Measurements from ENCODE around the gene TLR8.
"Not testable (repeated sequence)": the region's sequence is repeated elsewhere in the genome, so short reads cannot be mapped to it uniquely, and the experiment has no call there.

The TLR8 gene

DNA sequence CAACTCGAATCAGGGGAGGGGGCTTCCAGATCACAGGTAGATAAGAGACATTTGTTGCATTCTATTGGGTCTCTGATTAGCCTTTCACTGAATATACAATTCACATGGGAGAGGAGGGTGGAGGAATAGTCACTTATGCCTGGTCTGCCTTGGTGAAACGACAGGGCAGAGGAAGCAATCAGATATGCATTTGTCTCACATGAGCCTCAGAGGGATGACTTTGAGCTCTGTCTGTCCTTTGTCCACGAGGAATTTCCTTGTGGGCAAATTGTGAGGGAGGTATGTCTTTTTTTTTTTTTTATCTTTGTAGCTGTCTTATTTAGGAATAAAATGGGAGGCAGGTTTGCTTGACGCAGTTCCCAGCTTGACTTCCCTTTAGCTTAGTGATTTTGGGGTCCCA lies 40.0 kb downstream of the TLR8 start:
- no peak for DNase-seq (ENCODE audit: low read depth, low spot score)

DNA sequence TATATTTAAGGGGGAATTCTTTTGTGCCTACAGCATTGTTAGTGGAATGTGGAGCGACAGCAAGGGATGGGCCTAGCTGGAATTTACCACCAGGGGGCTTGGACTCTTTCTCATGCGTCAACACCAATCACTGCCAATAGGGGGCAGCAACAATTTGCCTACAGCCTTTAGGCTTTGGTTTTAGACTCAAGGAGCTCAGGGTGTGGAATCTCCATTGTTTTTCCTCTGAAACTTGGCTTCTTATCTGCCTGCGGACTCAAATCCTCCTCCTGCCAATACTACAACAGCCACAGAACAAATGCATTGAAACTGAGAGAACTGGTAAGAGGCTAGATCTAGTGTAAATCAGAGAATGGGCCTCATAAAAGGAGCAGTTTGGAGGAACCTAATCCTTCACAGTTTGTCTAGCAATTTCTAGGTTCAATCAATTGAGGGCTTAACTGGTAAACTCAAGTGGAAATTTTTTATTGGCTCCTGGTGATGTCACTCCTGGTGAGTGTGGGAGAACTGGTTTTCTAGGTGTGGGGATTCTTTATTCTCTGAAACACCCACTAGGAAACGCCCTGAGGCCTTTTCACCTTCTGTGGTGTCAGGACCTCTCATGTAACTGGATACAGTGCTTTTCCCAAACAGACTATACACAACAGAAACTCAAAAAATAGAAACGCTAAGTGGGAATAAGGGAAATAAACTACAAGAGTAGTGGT lies 40.6 kb downstream of the TLR8 start:
- DNase-seq (ENCODE audit: low read depth, low spot score), result no peak

DNA sequence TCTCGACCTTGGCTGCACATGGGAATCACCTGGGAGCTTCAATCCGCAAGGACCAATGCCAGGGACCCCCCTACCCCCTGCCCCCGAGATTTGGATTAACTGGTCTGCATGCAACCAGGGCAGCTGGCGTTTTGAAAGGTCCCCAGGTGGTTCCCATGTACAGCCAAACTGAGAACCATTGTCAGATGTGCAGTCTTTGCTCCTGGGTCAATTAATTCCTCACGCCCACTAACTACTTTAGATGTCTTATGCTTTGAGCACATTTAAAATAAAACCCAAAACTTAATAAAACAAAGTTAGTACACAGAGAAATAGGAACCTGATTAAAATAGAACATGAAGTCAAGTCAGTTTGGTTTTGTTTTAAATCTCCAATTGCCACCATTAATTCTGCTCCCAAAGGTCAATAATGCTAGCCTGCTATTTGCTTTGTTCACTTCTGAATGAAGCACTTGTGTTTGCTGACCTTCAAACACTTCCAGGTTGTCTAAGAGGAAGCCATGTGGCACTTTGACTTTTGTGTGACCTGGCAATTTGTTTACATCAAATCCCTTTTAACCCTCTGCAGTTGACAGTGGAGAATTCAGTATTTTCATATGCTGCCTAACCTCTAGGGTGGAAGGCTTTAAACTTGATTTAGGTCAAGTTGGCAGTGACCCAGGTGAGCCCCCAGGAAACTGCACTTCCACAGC lies 41.3 kb downstream of the TLR8 start:
- DNase-seq (ENCODE audit: low read depth, low spot score), result no peak

DNA sequence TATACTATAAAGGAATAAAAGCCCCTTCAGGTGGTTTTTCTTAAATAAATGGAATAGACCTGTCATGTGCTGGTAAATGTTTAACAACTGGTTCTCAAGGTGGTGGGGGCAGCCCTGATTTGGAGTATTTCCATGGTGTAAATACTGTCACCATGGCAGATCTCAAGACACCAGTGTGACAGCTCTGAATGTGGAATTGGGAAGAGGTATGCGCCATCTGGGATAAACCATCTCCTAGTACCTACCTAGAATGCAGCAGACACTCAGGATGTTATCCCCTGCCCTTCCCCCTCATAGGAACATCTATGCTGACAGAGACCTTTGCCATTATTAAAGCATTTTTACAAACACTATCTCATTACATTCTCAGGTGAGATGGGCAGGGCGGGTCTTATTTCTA lies 42.1 kb downstream of the TLR8 start:
- no peak for DNase-seq (ENCODE audit: low read depth, low spot score)

DNA sequence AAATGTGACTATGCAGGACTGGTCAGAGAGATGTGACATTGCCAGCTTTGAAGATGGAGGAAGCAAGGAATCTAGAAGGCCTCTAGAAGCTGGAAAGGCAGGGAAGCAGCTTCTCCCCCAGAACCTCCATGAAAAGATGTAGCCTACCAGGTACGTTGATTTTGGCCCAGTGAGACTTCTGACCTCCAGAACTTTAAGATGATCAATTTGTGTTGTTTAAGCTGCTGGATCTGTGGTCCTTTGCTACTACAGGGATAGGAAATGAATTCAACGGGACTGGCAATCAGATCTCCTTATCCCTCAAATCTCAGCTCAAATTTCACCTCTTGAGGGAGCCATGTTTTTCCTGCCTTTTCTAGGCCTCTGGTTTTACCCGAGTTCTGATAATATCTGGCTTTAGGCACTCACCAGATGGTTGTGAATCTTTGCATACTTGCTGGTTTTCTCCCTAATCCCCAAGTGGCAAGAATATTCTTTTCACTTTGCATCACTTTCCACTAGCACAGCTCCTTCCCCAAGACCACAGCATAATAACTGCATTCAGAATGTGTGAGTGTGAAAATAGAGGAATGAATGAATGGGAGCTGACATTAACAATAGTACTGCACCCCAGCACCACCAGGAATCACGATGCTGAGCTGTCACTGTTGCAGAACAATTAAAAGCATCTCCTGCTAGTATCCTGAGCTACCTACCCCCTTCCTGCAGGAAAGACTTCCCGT lies 42.9 kb downstream of the TLR8 start:
- no peak for DNase-seq (ENCODE audit: low read depth, low spot score)

DNA sequence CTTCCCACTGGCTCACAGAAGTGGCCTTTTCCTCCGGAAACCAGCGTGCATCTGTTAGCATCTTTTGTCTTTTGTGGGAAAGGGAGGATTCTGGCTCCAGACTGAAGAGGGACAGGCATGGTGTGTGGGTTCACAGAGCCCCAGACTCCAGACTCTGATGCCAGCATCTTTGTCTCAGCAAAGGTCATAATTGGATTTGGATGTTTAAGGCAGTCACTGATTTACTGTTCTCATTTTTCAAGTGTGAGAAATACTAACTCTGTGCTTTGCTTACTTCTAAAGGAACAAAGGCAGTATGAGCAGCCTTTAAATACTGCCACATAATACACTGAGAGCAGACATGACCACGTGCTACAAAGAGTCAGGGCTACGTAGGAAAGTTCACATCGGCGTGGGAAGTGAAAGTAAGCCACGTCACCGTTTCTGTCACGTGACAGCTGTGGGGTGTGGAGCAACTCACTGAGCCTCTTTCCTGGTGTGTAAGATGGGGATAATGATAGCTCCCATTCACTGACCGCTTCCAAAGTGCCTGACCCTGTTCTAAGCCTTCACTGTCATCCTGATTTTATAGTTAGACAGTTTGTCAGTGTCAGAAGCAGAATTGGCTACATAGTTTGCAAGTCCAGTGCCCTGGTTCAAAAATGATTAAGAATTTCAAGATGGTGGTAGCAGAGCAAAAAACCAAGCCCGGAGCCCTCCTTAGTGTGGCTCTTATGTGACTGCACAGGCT lies 43.7 kb downstream of the TLR8 start:
- DNase-seq (ENCODE audit: low read depth, low spot score), result peak; percentile 63

DNA sequence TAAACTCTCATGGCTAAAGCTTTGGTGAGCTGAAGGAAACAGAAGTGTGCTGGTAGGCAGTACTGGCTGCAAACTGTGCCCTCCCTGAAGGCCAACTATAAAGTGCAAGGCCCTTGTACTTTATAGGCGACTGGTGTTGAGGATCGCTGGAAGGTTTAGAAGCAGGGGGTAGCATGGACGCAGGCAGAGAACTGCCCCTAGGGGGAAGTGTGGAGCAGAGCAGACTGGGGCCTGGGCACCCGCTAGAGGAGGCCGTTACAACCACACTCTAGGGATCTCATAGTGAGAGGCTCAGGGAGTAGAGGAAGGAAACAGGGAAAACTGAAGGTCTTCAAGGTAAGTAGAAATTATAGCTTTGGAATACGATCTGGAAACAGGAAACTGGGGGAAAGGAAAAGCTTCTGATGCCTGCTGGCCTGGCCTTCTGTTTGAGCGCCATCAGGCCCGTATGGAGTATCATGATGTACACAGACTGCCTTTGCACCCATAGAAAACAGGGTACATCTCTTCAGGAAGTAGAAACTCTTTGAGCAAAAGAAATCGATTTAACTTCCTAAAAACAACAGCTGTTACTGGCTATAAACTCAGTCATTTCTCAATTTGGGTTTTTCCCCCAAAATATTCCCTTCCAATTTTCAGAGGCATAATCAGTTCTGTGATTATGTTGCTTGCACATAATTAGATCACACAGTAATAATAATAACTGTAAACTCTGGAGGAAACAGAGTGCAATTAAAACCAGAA lies 44.6 kb downstream of the TLR8 start:
- DNase-seq (ENCODE audit: low read depth, low spot score), result no peak

DNA sequence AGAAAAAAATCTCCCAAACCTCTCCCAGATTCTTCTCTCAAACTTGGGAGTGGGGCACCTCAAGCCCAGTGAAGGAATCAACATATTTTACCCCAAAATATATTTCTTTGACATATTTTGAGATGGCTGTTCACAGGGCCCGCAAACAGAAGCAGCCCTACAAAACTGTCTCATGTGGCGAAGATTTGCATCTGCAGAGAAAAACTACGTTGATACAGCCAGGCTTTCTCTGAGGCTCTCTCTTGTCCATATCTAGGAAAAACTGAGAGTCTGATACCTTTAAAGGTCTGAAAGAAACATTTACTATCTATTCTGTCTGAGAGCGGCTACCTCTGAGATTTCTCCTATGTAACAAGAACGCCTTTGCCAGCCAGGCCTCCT lies 45.2 kb downstream of the TLR8 start:
- no peak for DNase-seq (ENCODE audit: low read depth, low spot score)

DNA sequence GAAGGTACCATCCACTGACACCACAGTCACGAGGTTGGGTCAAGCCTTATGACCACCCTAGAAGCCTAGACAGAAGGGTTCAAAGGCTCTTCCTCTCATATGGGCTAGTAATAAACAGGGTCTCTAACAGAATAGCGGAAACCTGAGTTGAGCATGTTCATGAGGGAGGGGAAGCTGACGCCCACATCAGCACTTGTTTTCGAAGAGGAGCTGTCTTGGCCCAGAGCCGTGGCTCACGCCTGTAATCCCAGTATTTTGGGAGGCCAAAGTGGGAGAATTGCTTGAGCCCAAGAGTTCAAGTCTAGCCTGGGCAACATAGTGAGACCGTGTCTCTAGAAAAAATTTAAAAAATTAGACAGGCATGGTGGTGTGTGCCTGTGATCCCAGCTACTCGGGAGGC lies 47.0 kb downstream of the TLR8 start:
- no peak for DNase-seq (ENCODE audit: low read depth, low spot score)

DNA sequence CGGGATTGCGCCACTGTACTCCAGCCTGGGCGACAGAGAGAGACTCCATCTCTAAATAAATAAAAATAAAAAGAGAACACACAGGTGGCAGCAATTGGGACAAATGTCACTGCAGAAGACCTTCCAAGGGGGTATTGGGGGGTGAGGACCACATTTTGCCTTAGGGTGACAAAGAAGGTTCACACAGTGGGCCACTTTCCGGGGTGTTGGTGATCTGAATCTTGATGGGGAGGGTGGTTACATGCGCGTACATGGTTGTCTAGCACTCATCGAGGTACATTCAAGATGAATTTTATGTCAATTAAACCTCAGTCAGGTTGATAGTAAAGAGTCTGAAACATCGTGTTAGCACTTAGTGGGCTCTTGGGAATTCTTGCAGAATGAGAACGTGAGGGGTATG lies 48.0 kb downstream of the TLR8 start:
- no peak for DNase-seq (ENCODE audit: low read depth, low spot score)

DNA sequence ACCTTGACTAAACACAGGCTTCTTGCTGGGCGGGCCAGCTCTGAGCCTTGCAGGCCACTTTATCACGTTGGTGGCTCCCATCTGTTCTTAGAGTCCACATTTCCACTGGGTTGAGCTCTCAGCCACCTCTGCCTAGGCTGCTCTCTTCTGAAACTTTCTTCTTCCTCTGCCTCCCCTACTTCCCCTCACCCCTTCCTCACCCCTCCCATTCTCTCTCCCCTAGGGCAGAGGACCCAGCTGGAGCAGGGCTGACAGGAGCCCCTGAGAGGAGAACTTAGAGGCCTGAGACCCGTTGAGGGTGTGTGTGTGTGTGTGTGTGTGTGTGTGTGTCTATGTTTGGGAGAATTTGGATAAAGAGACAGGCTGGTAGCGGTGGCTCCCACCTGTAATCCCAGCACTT lies 48.6 kb downstream of the TLR8 start:
- no peak for DNase-seq (ENCODE audit: low read depth, low spot score)

DNA sequence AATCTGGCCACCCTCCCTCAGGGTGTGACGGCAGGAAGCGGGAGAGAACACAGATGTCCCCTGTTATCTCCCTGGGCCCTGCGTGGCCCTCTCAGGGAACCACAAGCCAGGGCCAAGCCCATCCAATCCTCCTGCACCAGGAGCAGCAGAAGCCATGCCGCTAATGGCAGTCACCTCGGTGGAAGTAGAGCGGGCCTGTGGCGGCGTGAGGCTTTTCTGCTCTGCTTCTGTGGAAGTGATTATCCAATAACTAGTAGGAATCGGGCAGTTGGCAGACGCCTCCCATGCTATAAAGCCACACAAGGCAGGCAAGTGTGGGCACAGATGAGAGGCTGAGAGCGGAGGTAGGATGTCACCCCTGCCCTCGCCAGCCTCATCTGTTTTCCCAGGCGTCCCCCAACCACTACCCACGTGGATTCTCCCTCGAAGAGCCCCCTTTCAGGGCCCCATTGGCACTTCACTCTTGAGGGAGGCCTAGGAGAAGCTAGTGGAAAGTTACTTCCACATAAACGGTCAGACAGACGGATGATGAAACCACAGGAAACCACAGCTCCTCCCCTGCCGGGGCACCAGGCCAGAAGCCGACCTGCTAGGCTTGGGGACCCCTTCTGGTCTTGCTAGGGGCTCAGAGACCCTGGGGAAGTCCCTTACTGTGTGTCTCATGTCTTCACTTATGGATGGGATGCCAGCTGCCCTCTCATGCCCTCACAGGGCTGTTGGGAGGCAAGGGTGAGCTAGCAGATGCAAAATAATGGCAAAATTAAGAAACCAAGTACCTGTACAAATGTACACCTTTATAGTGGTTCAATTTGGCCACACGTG lies 49.7 kb downstream of the TLR8 start:
- DNase-seq (ENCODE audit: low read depth, low spot score), result no peak

DNA sequence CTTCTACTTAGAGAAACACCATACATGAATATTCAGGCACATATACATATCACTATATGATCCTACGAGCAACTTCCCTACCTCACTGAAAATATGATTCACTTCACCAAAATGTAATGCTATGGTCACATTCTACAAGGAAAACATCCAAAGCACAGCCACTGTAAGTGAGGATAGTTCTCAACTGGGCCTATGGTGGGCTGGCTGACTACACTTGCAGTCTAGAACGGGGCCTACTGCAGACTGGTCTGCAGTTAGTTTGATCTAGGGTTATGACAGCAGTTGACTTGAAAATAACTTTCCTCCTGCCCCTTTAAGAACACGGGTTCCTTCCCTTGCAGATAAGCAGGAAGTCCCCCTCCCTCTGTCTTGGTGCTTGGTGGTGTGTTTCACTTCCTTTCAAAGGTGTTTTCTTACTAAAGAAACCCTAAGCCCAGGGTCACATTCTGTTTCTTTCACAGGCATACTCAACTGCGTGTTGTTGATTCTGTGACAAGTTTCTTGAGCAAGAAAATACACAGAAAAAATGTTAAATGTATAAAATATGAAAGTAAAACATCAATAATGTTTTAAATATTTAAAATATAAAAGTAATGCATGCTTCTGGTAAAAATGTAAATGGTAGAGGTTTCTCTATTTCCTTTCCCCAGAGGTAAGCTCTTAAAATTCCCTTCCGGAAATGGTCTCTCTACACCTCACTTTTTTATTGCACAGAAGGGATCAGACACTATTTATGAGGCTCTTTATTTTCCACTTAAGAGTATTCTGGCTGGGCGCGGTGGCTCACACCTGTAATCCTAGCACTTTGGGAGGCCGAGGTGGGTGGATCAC lies 50.5 kb downstream of the TLR8 start:
- no peak for DNase-seq (ENCODE audit: low read depth, low spot score)

DNA sequence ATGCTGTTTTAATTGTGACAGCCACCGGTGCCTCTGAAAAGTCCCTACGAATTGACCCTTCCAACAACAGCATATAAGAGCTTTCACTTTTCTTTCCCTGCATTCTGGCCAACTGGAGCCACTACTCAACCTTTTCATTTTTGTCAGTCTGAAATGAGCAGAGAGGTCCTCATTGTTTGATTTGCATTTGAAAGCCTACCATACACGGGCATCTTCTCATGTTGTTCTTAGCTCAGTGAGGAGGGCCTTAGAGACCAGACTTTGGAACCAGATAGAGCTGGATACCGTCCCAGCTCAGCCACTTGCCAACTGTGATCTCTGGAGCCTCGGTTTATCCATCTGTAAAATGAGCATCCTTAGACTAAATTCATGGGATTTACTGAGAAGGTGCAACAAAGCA lies 51.6 kb downstream of the TLR8 start:
- DNase-seq (ENCODE audit: low read depth, low spot score), result no peak

DNA sequence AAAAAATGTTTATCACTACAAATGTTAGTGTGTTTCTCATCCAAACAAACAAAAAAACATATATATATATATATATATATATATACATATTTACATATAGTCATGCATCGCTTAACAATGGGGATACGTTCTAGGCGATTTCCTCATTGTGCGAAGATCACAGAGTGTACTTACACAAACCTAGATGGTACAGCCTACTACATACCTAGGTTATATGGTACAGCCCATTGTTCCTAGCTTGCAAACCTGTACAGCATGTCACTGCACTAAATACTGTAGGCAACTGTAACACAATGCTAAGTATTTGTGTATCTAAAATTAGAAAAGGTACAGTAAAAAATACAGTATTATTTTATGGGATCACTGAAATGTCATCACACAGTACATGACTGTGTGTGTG lies 52.0 kb downstream of the TLR8 start:
- DNase-seq (ENCODE audit: low read depth, low spot score), result no peak

DNA sequence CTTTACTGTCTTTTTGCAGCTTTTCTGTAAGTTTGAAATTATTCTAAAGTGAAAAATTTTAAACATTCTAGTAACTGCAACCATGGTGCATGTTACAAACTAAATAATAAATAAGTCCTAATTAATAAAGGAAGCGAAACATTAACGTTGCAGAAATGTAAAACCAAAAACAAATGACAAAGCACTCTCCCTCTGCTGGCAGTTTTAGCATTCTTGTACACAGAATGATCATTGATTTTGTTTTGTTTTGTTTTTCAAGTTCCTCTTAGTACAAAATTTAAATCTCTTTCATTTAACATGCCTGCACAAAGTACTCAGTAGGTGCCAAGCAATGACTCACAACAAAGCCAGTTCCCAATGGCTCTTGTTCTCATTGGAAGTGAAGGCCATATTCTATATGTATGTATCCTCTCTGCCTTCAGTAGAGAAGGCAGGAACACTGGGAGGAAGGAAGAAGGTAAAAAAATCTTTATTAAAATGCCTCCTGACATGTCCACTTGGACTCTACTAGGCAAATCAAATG lies 54.8 kb downstream of the TLR8 start:
- no peak for DNase-seq (ENCODE audit: low read depth, low spot score)

DNA sequence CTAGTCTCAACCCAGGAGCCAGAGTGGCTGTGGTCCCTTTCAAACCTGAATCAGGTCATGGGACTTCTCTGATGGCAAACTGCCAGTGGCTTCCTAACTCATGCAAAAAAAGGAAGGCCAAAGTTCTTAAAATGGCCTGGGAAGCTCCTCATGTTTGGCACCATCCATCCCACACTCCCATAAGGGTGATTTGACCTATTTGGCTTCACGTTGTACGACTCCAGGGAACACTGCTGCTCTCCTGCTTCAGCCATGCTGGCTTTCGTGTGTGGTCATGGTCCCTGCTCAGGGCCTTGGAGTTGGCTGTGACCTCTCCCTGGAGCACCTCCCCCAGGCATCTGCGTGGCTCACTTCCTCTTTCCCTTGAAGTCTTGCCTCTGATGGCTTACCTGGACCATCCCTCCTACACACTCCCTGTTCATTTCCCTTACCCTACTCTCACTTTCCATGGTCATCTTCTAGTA lies 55.7 kb downstream of the TLR8 start:
- DNase-seq (ENCODE audit: low read depth, low spot score), result no peak

DNA sequence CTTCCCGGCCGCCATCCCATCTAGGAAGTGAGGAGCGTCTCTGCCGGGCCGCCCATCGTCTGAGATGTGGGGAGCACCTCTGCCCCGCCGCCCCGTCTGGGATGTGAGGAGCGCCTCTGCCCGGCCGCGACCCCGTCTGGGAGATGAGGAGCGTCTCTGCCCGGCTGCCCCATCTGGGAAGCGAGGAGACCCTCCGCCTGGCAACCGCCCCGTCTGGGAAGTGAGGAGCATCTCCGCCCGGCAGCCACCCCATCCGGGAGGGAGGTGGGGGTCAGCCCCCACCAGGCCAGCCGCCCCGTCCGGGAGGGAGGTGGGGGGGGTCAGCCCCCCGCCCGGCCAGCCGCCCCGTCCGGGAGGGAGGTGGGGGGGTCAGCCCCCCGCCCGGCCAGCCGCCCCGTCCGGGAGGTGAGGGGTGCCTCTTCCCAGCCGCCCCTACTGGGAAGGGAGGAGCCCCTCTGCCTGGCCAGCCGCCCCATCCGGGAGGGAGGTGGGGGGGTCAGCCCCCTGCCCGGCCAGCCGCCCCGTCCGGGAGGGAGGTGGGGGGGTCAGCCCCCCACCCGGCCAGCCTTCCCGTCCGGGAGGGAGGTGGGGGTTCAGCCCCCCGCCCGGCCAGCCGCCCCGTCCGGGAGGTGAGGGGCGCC lies 56.9 kb downstream of the TLR8 start:
- not testable (repeated sequence) for DNase-seq (ENCODE audit: low read depth, low spot score)
